HG03159 (cell line): ENCODE data around the gene MAX.

Experiments
- ATAC-seq: cut with Tn5 transposase; IDR thresholded peaks from one replicate; pipeline ENCODE4 v1.9.1; 2021; ENCODE audit warnings: mild to moderate bottlenecking, moderate library complexity; ENCODE audit not compliant: unreplicated experiment

The MAX gene

DNA sequence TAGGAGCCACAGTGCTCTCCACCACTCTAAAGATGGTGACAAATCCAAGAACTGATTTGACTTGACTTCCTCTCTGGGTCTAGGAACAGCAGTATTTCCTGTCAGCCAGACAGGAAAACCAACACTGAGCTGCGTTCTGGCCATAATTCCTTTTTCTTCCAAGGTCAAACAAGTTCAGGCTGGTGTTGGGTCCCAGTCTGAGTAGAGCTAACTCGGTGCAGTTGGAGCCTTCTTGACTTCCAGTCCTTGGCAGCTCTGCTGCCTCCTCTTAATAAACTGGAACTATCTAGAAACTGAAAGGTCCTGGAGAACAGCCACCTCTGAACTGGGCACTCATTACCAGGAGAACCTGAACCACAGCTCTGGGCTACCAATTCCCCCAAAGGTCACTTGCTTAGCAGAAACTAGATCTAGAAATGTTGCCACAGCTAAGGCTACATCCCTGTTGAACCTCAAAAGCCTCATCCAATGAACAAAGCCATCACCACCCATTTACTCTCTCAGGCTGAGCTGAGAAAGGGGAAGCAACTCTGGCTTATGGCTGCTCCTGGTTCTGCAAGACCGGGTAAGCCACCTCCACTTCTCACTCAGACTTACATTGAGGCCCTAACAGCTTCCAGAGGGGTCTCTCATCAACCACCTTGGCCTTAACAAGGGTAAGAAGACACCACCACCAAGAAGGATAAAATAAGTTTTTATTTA is 27.7 kb downstream of the MAX start:
- no peak for ATAC-seq

DNA sequence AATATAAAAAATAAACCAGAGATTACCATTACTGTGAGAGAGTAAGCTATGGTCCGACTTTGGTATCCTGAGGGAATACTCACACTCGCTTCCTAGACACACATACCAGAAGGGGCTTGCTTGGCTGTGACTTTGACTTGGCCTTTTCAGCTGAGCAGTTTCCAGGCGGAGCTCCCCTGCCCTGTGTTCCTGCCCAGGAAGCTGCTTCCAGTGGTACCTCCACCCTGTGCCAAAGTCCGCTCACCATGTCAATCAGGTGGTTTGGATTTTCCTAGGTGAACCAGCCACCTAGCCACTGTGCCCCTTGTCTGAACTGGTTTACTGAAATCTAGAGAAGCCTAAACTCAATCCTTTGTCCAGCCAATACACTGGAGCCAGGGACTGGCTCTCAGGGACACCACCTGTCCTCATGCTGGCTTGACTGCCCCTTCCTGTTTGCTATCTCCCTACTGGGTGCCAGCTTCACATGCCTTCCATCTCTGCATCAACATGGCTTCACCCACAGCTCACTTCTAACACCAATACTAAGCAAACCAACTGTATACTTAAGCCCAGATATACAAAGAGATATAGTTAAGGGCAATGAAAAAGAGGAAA is 28.6 kb downstream of the MAX start:
- no peak for ATAC-seq

DNA sequence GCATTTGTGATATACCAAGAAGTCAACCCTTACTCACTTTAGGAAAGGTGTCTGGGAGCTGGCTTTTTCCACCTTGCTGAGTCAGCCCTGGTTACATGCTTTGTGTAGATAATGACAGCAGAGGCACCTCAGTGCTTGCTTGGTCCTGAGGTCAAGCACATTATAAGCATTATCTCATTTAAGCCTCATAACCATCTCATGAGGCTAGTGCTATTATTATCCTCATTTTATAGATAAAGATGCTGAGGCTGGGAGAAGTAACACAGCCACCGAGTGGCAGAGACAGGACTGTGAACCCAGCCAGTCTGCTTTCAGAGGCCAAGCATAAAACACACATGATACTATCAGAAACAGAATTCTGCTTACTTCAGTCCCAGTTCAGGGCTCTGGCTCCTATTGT is 29.4 kb downstream of the MAX start:
- no peak for ATAC-seq

GRCh38 chr14:65072256-65072655 is 30.1 kb downstream of the MAX start:
- no peak for ATAC-seq

- ATAC-seq: no peak
Observed at GRCh38 chr14:65071544-65071943, 30.8 kb downstream of the MAX start.

DNA sequence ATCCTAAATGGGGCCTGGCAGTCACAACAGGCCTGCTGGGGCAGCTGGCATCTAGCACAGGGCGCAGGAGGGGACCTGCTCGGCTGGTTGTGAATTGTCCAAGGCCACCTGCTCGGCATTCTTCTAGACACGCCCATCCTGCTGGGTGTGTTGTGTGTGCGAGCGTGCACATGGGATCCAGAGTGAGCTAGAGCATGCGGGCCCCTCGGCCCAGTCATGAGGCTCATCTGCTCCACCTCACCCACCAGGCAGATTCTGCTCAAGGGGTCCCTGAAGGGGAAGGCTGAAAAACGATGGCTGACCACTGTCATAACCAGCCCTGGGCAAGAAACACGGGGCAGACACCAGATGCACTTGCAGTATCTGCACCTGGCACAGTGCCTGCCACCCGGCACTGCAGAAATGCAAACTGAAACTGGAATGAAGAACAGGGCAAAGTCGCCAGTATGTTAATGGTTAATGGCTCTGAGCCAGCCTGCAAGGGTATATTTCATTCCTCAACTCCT is 31.8 kb downstream of the MAX start:
- ATAC-seq: no peak

DNA sequence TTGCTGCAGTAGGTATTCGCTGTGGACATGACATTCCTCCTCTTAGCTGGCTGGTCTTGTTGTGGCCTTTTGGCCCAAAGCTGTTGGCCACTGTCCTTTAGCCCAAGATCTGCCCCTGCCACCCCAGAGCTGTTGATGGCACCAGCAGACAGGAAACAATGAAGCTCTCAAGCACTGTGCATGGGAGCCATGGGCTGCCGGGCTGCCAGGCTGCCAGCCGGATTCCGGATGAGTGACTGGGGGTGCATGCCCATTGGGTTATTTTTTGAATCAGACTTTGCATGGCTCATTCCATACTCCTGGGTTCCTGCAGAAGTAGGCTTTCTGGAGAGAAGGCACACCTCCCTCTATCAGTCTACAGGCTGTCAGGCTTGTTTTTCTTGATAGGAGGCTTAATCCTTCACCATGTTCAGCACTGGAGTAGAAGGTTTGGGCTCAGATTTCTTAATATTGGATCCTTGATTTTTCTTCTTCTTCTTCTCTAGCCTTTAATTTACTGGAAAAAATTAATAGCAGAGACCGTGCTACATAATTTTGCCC is 32.4 kb downstream of the MAX start:
- no peak for ATAC-seq

- no peak for ATAC-seq
Observed at GRCh38 chr14:65065719-65066118, 36.6 kb downstream of the MAX start.

DNA sequence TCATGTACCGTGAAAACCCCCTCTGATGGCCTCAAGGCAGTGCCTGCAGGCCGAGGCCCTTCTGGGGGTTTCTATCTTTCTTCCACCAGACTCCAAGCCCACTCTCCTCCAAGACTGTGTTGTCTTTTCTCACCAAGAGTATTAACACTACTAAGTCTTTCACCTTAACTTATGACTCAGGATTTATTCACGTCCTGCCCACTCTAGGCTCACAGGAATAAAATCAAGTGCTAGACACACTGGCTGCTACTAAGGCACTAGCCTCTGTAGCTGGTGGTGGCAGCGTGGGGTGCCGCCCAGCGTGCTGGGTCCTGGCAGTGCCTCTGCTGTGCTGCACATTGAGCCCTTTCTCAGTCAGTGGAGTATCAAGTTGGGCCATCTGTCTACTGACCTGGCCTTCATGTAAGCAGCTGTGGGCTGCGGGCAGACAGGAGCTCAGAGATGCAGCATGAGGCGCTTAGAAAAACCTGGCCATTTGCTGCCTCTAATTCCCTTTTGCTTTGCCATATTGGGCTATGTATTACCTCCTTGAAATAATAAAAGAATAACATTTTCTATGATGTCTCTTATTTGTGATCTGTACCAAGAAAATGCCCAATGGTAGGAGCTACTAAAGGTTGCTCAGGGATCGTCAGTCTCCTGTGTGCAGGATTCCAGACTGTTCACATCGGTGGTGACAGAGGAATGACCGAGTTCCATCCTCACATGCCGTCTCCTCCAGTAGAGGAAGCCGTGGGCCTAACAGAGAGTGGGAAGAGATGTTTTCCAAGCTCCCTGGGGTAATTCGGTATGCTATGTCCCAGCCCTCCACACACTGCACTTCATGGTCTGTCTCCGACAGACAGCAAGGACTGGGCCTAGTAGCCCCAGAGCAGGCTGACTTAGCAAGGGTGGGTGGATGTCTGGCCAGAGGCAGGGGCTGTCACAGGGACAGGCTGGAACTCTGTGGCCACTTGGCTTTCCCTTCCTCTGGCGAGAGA is 39.9 kb downstream of the MAX start:
- ATAC-seq: no peak

- no peak for ATAC-seq
Observed at GRCh38 chr14:65057695-65058094, 44.6 kb downstream of the MAX start.

DNA sequence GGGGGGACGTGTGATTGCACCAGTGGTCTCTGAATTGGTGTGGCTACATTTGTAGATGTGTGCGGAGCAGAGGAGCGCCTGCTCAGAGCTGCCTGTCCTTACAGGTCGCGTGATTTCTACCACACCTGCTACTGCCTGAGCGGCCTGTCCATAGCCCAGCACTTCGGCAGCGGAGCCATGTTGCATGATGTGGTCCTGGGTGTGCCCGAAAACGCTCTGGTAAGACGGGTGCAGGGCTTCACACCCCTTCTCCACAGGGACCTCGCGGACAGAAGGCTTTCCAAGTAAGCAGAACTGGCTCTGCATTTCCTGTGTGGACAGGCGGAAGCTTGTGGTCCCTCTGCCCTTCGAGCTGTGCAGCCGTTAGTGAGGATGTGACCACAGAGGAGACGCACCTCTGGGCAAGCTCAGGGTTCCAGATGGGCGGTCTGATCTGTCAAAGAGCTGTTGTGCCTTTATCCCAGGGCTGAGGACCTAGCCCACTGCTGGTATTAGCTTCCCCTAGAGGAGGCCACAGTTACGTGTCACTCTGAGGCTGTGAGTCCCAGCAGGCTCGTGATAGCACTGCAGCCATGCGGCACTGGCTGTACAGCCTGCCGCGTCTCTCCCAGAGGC is 47.7 kb downstream of the MAX start:
- no peak for ATAC-seq

GRCh38 chr14:65053466-65053865 is 48.9 kb downstream of the MAX start:
- no peak for ATAC-seq

DNA sequence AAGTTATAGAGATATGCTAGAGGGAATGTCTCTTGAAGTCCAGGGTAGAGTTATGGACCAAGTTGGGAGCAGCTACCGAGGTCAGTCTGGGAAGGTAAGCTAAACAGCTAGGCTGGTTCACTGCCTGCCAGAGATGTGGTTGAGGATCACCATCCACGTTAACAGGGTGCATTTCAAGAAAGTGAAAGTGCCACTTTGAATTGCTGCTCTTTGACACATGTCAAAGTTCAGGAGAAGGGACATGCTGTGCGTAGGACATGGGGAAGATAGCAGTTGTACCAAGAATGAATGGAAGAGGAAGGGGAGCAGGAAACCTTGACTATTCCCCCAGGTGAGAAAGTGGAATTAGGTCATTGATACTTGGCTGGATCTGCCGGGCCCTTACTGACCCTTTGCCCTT is 49.5 kb downstream of the MAX start:
- no peak for ATAC-seq

- ATAC-seq: no peak
Observed at GRCh38 chr14:65045709-65046108, 56.6 kb downstream of the MAX start.

DNA sequence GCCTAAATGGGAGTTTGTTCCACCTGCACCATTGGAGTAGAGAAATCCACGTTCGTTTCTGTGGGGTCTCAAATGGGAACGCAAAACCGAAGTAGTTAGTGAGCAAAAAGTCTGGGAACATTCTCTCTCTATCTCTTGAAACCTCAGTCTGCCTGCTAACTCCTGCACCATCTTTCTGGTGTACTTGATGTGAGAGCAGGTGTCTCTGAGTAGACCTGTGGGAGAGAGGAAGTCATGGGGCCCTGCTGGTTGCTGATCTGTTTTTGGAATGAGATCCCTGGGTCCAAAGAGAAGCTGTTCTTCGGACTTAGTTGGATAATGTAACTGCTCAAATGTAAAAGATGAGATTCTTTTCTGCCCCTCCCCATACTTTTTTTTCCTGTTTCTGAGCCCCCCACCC is 57.3 kb downstream of the MAX start:
- no peak for ATAC-seq

GRCh38 chr14:65044596-65044959 is 57.7 kb downstream of the MAX start:
- no peak for ATAC-seq

DNA sequence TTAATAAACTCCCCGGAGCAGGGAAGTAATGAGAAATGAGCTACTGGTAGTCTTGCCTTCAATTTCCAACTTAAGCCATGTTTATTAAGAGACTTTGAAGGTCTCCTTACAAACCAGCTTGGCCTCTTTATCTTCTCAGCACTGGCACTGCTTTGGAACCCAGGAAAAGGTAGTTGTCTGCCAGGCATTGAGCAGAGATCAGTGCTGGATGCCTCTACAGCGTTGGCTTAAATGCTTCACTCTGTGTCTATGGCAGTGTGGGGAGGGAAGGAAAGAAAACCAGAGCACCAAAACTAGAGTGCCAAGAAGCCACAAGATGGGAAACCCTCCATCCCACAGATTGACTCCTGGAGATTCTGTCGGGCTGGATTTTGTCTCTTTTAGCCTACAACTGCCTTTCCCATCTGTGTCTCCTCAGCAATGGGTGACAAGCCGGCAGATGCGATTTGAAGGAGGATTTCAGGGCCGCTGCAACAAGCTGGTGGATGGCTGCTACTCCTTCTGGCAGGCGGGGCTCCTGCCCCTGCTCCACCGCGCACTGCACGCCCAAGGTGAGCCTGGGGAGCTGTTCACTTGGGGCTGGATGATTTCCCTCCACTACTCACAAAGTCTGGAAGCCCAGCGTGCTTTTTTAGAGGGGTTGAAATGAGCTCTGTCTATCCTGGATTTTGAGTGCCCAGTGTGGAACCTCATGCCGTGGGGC is 58.3 kb downstream of the MAX start:
- ATAC-seq: no peak

DNA sequence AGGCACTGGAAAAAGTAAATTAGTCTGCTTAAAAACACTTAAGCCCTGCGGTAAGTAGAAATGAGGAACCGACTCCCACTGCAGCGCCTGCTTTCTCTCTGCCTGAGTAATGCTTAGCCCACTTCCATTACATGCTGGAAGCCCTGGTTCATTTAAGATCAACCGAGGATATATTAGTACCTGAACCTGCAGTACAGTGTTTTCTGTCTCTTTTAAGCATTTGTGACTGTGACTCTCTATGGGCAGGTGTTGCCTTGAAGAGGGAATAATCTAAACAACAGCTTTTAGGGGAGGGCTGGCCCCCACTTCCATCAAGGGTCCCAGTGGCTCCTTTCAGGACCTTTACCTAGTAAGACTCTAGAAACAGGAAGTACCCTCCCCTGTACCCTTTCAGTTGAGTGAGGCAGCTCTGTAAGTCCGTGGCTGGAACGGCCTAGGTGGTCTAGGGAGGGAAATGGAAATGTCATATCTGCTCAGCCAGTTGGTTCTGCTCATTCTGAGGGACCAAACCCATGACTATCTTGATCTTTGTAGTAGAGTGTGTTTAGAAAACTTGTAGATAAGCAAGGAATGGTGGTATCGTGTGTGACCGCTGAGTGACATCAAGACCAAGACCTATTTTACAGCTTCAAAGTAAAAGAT is 59.5 kb downstream of the MAX start:
- ATAC-seq: peak; percentile 75

DNA sequence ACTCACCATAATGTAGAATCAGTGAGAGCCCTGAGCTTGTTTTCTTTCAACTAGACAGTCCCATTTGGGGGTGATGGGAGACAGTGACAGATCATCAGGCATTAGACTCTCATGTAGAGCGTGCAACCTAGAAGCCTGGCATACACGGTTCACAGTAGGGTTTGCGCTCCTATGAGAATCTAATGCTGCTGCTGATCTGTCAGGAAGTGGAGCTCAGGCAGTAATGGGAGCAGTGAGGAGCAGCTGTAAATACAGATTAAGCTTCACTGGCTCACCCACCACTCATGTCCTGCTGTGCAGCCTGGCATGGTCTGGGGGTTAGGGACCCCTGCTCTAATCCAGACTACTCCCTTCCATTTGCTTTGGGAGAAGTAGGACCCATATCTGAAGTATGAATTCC is 60.0 kb downstream of the MAX start:
- ATAC-seq: no peak

GRCh38 chr14:65041434-65041915 is 60.8 kb downstream of the MAX start:
- ATAC-seq: no peak
